ENCODE results near the gene MAGEB17. TPM values are rescaled to one million over a fixed set of nuclear protein-coding genes. Genes with fewer than 3 reads are reported as not detected.

Gene MAGEB17
- total RNA-seq, 1 experiment from 2014 or later, result not detected

DNA sequence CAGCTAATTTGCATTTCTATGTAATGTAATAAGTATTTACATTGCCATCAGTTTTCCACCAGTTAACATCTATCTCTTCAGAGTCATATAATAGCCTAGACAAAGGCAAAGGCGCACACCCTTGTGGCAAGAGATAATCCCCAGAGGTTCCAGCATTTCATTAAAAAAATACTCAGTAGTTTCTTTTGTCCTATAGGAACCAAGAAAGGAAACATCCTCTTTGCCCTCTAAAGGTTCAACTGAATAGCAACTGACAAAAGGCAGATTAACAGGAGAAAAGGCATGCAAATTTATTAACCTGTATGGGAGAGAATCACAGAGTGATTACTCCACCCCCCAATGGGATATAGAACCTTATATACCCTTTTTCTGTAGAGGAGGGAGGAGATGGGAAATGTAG, 48.4 kb downstream of the MAGEB17 start:
- H3K27me3 ChIP-seq (ENCODE audit: insufficient read depth, low read length), result no peaks in the 10 kb centered on the region
- H3K4me2 ChIP-seq (ENCODE audit: low read length), result no peak overlapping the region
- no peak overlapping the region for H3K9ac ChIP-seq (ENCODE audit: low read length)
- H3K36me3 ChIP-seq (ENCODE audit: control insufficient read depth in 1 of 2, insufficient read depth in 2 of 2, low read length in 2 of 2), result no peaks in the 10 kb centered on the region
- ATAC-seq, result no peak
- RAD21 ChIA-PET (ENCODE audit: low non-redundant PET in 1 of 2, low total read pairs in 2 of 2, uncharacterized antibody in 2 of 2, unreplicated experiment in 2 of 2), result no interaction called here
- H3K9me3 ChIP-seq (ENCODE audit: control insufficient read depth in 1 of 2, insufficient read depth in 1 of 2, low read depth in 1 of 2, low read length in 2 of 2), result no peaks in the 10 kb centered on the region
- no peak for DNase-seq (ENCODE audit: low read depth, low spot score)
- H3K4me3 ChIP-seq (replicated peaks in 1 of 2; ENCODE audit: low read depth in 1 of 2, low read length in 2 of 2), result no peak overlapping the region
- no TSS peak for BruUV-seq (replicated peaks)
- H4K20me1 ChIP-seq (ENCODE audit: insufficient read depth), result no peaks in the 10 kb centered on the region
- no peaks in the 10 kb centered on the region for H3K9me2 ChIP-seq (ENCODE audit: insufficient read depth)
- CTCF ChIA-PET, result no interaction called here
- peaks cover 0 to 8% of the 10 kb centered on the region in 2 experiments; a peak in 2 of 4 replicates for H3K4me1 ChIP-seq (ENCODE audit: control insufficient read depth in 1 of 2, insufficient read depth in 2 of 2, low read length in 2 of 2)
- H3K27ac ChIP-seq (ENCODE audit: low read depth, low read length), result no peak overlapping the region
- POLR2A ChIA-PET, result no interaction called here
- intact Hi-C loops (cut with micrococcal nuclease), result loop anchor here (10.0 kb wide), 1 partner anchor 451 kb away; no protein-coding TSS in a partner anchor
- H2AFZ ChIP-seq (ENCODE audit: low read depth, low read length, poor library complexity, severe bottlenecking), result no peak overlapping the region
- H3K79me2 ChIP-seq (ENCODE audit: insufficient read depth, low read length), result no peaks in the 10 kb centered on the region
- TF ChIP-seq TCF7L2 (IDR thresholded peaks at IDR 0.05; ENCODE audit: borderline replicate concordance, extremely low read depth, insufficient read depth, insufficient read length), result no peak

Other genes with a start within 250 kb of the MAGEB17 start
- gene GRPR, start 43.9 kb upstream of the MAGEB17 start, total RNA-seq (2021; ENCODE audit: unreplicated experiment), result 0.15 TPM

Data from HCT116 (cell line).